GM12878 (cell line): ENCODE data around the gene NEK7. TPM values are rescaled to one million over a fixed set of nuclear protein-coding genes. Genes with fewer than 3 reads are reported as not detected.

Source experiments
- ATAC-seq: fragments of 200-7000 bp; cut with Tn5 transposase; 3 replicates; pipeline ENCODE4 v1.9.1; 2020; ENCODE audit warnings: mild to moderate bottlenecking, moderate library complexity
- BruUV-seq: library from RNA; stranded (reverse); fragments of 400-500 nt; replicated peaks from 2 replicates; lab custom pipeline; 2021; lab: Mats Ljungman, UMichigan
- CTCF ChIA-PET: fragments of 300-600 bp; sonication (Branson Sonifier 250); formaldehyde crosslinking; extraction: SDS; loops from one replicate; lab custom pipeline; 2021; ENCODE audit warnings: inconsistent platforms; lab: Yijun Ruan, JAX
- POLR2A ChIA-PET: fragments of 350-600 bp; formaldehyde crosslinking; extraction: SDS; loops from one replicate; lab custom pipeline; 2021; ENCODE audit warnings: inconsistent platforms; lab: Charles Lee
- RAD21 ChIA-PET: fragments of 300-600 bp; sonication (Branson Sonifier 250); formaldehyde crosslinking; loops from one replicate; lab custom pipeline; 2023; ENCODE audit warnings: antibody characterized with exemption; ENCODE audit not compliant: unreplicated experiment; lab: Charles Lee
- SMC1A ChIA-PET: fragments of 300-600 bp; sonication (Branson Sonifier 250); formaldehyde crosslinking; loops from one replicate; lab custom pipeline; 2023; ENCODE audit not compliant: unreplicated experiment, uncharacterized antibody; lab: Charles Lee
- DNase-seq: peaks from one replicate; pipeline ENCODE4 v3.0.0-alpha.2; 2011; ENCODE audit warnings: low read depth, low spot score
- FAIRE-seq: peaks from 3 replicates; lab custom pipeline; 2011; peaks lifted over from hg19 to GRCh38; lab: Jason Lieb, UNC
- H2AFZ ChIP-seq: 2 replicates; pipeline ENCODE4 v1.6.0; 2011; ENCODE audit warnings: low read depth, low read length, control low read depth; ENCODE audit not compliant: control insufficient read depth
- H3K27ac ChIP-seq: 2 replicates; pipeline ENCODE4 v1.5.1; 2011; ENCODE audit warnings: control low read depth; ENCODE audit not compliant: control insufficient read depth, insufficient read depth
- H3K27me3 ChIP-seq, 2 experiments: replicated peaks in 1 of 2; 2 replicates each; pipeline versions ENCODE4 v1.6.0 to v1.6.1; 2011; ENCODE audit warnings: low read length in 1 of 2; ENCODE audit not compliant: control insufficient read depth in 2 of 2, insufficient read depth in 2 of 2
- H3K36me3 ChIP-seq, 2 experiments: 2 replicates each; pipeline ENCODE4 v1.5.1; 2011; ENCODE audit warnings: low read length in 1 of 2; ENCODE audit not compliant: control insufficient read depth in 2 of 2, insufficient read depth in 2 of 2
- H3K4me1 ChIP-seq: 2 replicates; pipeline ENCODE4 v1.6.1; 2011; ENCODE audit warnings: mild to moderate bottlenecking, low read length, moderate library complexity, mixed read lengths; ENCODE audit not compliant: control insufficient read depth, insufficient read depth
- H3K4me2 ChIP-seq: 2 replicates; pipeline ENCODE4 v1.6.0; 2011; ENCODE audit warnings: control low read depth; ENCODE audit not compliant: control insufficient read depth, insufficient read depth
- H3K4me3 ChIP-seq: fragments of 200-600 bp; sonication (generic); 2 replicates; pipeline ENCODE4 v1.5.1; 2016
- H3K79me2 ChIP-seq: 2 replicates; pipeline ENCODE4 v1.6.0; 2011; ENCODE audit warnings: low read length; ENCODE audit not compliant: control insufficient read depth, insufficient read depth
- H3K9ac ChIP-seq: 2 replicates; pipeline ENCODE4 v1.8.0; 2011; ENCODE audit warnings: low read length, control low read depth, mixed read lengths; ENCODE audit not compliant: control insufficient read depth, insufficient read depth
- H3K9me3 ChIP-seq: replicated peaks from 3 replicates; pipeline ENCODE4 v1.5.1; 2011; ENCODE audit warnings: mild to moderate bottlenecking, low read length; ENCODE audit not compliant: control insufficient read depth, insufficient read depth
- H4K20me1 ChIP-seq: 2 replicates; pipeline ENCODE4 v1.6.0; 2011; ENCODE audit not compliant: control insufficient read depth, insufficient read depth
- CUX1 ChIP-seq: IDR thresholded peaks from 2 replicates; pipeline ENCODE4 v1.6.1; 2012; ENCODE audit warnings: improper control_type of control experiment, low read depth, low read length; ENCODE audit not compliant: insufficient replicate concordance
- DPF2 ChIP-seq: fragments of 450-650 bp; IDR thresholded peaks from 2 replicates; pipeline ENCODE4 v1.6.1; 2017; ENCODE audit warnings: mild to moderate bottlenecking
- E2F8 ChIP-seq: fragments of 450-650 bp; IDR thresholded peaks from 2 replicates; pipeline ENCODE4 v1.6.1; 2018; ENCODE audit warnings: mild to moderate bottlenecking, low read depth, moderate library complexity; ENCODE audit not compliant: partially characterized antibody
- EP300 ChIP-seq, 2 experiments: fragments of 150-350 bp in 1 of 2; IDR thresholded peaks; 2 replicates each; pipeline ENCODE4 v1.6.1; 2011 to 2012; ENCODE audit warnings: low read depth in 2 of 2, low read length in 2 of 2, borderline replicate concordance in 1 of 2, improper control_type of control experiment in 1 of 2, inconsistent platforms in 1 of 2; ENCODE audit not compliant: control insufficient read depth in 1 of 2
- MAX ChIP-seq: IDR thresholded peaks from 2 replicates; pipeline ENCODE4 v1.6.1; 2012; ENCODE audit warnings: low read depth, low read length, improper control_type of control experiment
- MYC ChIP-seq: IDR thresholded peaks from 2 replicates; pipeline ENCODE4 v1.6.1; 2011; ENCODE audit warnings: mild to moderate bottlenecking, low read length, moderate library complexity, inconsistent platforms; ENCODE audit not compliant: insufficient read depth, insufficient replicate concordance, insufficient read length, severe bottlenecking
- NR2C1 ChIP-seq: fragments of 450-650 bp; IDR thresholded peaks from 2 replicates; pipeline ENCODE4 v1.6.1; 2017; ENCODE audit warnings: antibody characterized with exemption, mild to moderate bottlenecking, moderate library complexity
- POU2F2 ChIP-seq: IDR thresholded peaks from 3 replicates; pipeline ENCODE4 v1.6.1; 2011; ENCODE audit warnings: low read depth, mild to moderate bottlenecking, low read length, borderline replicate concordance
- SKIL ChIP-seq: fragments of 450-650 bp; IDR thresholded peaks from 2 replicates; pipeline ENCODE4 v1.6.1; 2017; ENCODE audit warnings: mild to moderate bottlenecking, low read depth, inconsistent platforms; ENCODE audit not compliant: poor library complexity, severe bottlenecking
- SRF ChIP-seq, 2 experiments: IDR thresholded peaks; 2 replicates each; pipeline ENCODE4 v1.6.1; 2011; ENCODE audit warnings: low read depth in 2 of 2, low read length in 2 of 2, mild to moderate bottlenecking in 1 of 2, moderate library complexity in 1 of 2
- YBX1 ChIP-seq: fragments of 450-650 bp; IDR thresholded peaks from 2 replicates; pipeline ENCODE4 v1.6.1; 2016; ENCODE audit warnings: antibody characterized with exemption
- ZBED1 ChIP-seq: IDR thresholded peaks from 2 replicates; pipeline ENCODE4 v1.6.1; 2016; ENCODE audit warnings: borderline replicate concordance
- WGBS: methylation state at CpG from one replicate; pipeline ENCODE4 v1.1.6; 2016; ENCODE audit warnings: low lambda C conversion rate; ENCODE audit not compliant: insufficient replicate concordance, insufficient coverage; ENCODE audit errors: missing lambda C conversion rate; 5-methylcytosine and 5-hydroxymethylcytosine counted together
- in situ Hi-C: fragments of 300-500 bp; cut with MboI; formaldehyde crosslinking; loops from 9 replicates; pipeline ENCODE4 v1.14.3; 2018; ENCODE audit warnings: mixed read lengths
- intact Hi-C: fragments of 100-400 bp; cut with micrococcal nuclease; formaldehyde crosslinking; loops from one replicate; pipeline ENCODE4 v1.14.2; 2022; ENCODE audit not compliant: unreplicated experiment
- polyA plus RNA-seq, 11 experiments: library from polyadenylated mRNA; depleted of rRNA in 4 of 11; unstranded in 6 of 11; stranded (reverse) in 5 of 11; fragments of >200 nt; fragmentation: Nextera tagmentation in 4 of 11; fragmentation: Illumina TruSeq in 1 of 11; extraction: Ambion mirVana in 4 of 11; extraction: Trizol in 1 of 11; gene quantifications; 1 replicate in 1 of 11; 2 replicates in 10 of 11; pipeline versions ENCODE4 v1.2.1 to v1.2.3, GENCODE V29; 2011 to 2016; ENCODE audit warnings: inconsistent platforms in 2 of 11, missing spikeins in 2 of 11, low read depth in 1 of 11
- total RNA-seq, 4 experiments: library from RNA; depleted of rRNA in 3 of 4; stranded (reverse); fragments of >200 nt in 3 of 4; fragmentation: Illumina TruSeq in 1 of 4; extraction: Trizol in 1 of 4; gene quantifications; 2 replicates each; pipeline versions ENCODE4 v1.2.1 to v1.2.3, GENCODE V29; 2013 to 2021

Gene NEK7
- total and polyA plus RNA-seq, 10 of the 15 experiments (the other 5 are each of a cell fraction or from before 2014, with no cell fraction given): 9.4 to 77.7 (median 24.0) TPM

GRCh38 chr1:198253668-198254067, 96.9 kb downstream of the NEK7 start:
- ChIA-PET SMC1A (interaction anchor here (0.8 to 7.1 kb wide), 12 partner anchors 8 to 95 kb away, joined by 3 to 44 read pairs (median 6); no protein-coding TSS in a partner anchor), RAD21 (interaction anchor here (0.8 to 2.3 kb wide), 9 partner anchors 9 to 100 kb away, joined by 3 to 15 read pairs (median 3); no protein-coding TSS in a partner anchor), CTCF (interaction anchor here (0.6 to 1.5 kb wide), 6 partner anchors 9 to 732 kb away, joined by 3 to 8 read pairs (median 4); no protein-coding TSS in a partner anchor), POLR2A (interaction anchor here (0.7 to 1.0 kb wide), 2 partner anchors 68 to 96 kb away, joined by 3 to 4 read pairs; no protein-coding TSS in a partner anchor)
- H4K20me1 ChIP-seq: no peaks in the 10 kb centered on the region
- H3K9ac ChIP-seq: peak overlapping the region; percentile 34; the same call in 1 of the 2 replicates
- peaks cover 16% of the 10 kb centered on the region for H3K4me1 ChIP-seq
- in situ Hi-C loops (no loop called here), intact Hi-C loops (no loop called here)
- H3K9me3 ChIP-seq: peaks cover 3% of the 10 kb centered on the region; the same call in 2 of the 3 replicates
- ATAC-seq (peak; percentile 99), FAIRE-seq (peak; percentile 80), DNase-seq (peak; percentile 50)
- H2AFZ ChIP-seq: no peak overlapping the region
- WGBS: 0% methylated on average over 1 of the region's 1 CpG
- H3K79me2 ChIP-seq: no peaks in the 10 kb centered on the region
- no peak overlapping the region for H3K4me3 ChIP-seq
- no TSS peak for BruUV-seq
- H3K27me3 ChIP-seq: no peaks in the 10 kb centered on the region
- H3K36me3 ChIP-seq: no peaks in the 10 kb centered on the region; a peak in 1 of 4 replicates
- peak overlapping the region; percentile 75 for H3K27ac ChIP-seq
- peak overlapping the region; percentile 72 for H3K4me2 ChIP-seq
- TF ChIP-seq NR2C1 (no peak), MAX (no peak), POU2F2 (0 out of 3 replicates have a peak, but pooled peaks have one; percentile 36), MYC (no peak), YBX1 (no peak), SKIL (peak; percentile 32), SRF (IDR thresholded peaks at IDR 0.05; ENCODE audit: low read depth in 2 of 2, low read length in 2 of 2) (peak; percentile 11 to 73; a peak in 2 of 4 replicates), ZBED1 (no peak), E2F8 (no peak), CUX1 (no peak), EP300 (IDR thresholded peaks at IDR 0.05; ENCODE audit: borderline replicate concordance in 1 of 2, control insufficient read depth in 1 of 2, low read depth in 2 of 2, low read length in 2 of 2) (peak; percentile 38 to 86; a peak in 2 of 4 replicates), DPF2 (peak; percentile 89)
